Left ventricle myocardium inferior (tissue), 1 donor: ENCODE data around the gene OR2T4. TPM values are rescaled to one million over a fixed set of nuclear protein-coding genes. Genes with fewer than 3 reads are reported as not detected.

Source experiments
- DNase-seq: peaks from one replicate; pipeline ENCODE4 v3.0.0-alpha.2; 2020
- H3K27ac ChIP-seq: fragments of 200-600 bp; replicated peaks from 2 replicates; pipeline ENCODE4 v1.8.0; 2021
- H3K27me3 ChIP-seq: fragments of 200-600 bp; 2 replicates; pipeline ENCODE4 v1.8.0; 2021; ENCODE audit warnings: low read depth
- H3K36me3 ChIP-seq: fragments of 200-600 bp; 2 replicates; pipeline ENCODE4 v1.8.0; 2021
- H3K4me1 ChIP-seq: fragments of 200-600 bp; 2 replicates; pipeline ENCODE4 v1.8.0; 2021
- H3K4me3 ChIP-seq: fragments of 200-600 bp; 2 replicates; pipeline ENCODE4 v1.8.0; 2021; ENCODE audit warnings: mild to moderate bottlenecking, moderate library complexity
- H3K9me3 ChIP-seq: fragments of 200-600 bp; replicated peaks from 2 replicates; pipeline ENCODE4 v1.8.0; 2021
- intact Hi-C: fragments of 100-400 bp; cut with micrococcal nuclease; formaldehyde crosslinking; loops from one replicate; pipeline ENCODE4 v1.11.0; 2022
- long read RNA-seq: library from polyadenylated mRNA; unstranded; transcript quantifications from one replicate; pipeline ENCODE4 v2.0.0, GENCODE V29; 2021
- total RNA-seq: library from RNA; stranded (reverse); fragmentation: NEBNext Ultra II Directional; extraction: Animal tissue kit (Norgen Biotek cat#: 25700); gene quantifications from one replicate; pipeline ENCODE4 v1.2.1, GENCODE V29; 2021
- TF ChIP-seq, protein P1 (sequence below): fragments of 200-600 bp; IDR thresholded peaks from 2 replicates; pipeline ENCODE4 v1.8.0; 2021; ENCODE audit warnings: antibody characterized with exemption, mild to moderate bottlenecking, borderline replicate concordance
- donor health status: DM: no; HTN: yes; CAD: no; lungs with severe emphysema.

OR2T4 gene, protein sequence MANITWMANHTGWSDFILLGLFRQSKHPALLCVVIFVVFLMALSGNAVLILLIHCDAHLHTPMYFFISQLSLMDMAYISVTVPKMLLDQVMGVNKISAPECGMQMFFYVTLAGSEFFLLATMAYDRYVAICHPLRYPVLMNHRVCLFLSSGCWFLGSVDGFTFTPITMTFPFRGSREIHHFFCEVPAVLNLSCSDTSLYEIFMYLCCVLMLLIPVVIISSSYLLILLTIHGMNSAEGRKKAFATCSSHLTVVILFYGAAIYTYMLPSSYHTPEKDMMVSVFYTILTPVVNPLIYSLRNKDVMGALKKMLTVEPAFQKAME
- not detected for total RNA-seq
- long read RNA-seq = 0 reads

DNA sequence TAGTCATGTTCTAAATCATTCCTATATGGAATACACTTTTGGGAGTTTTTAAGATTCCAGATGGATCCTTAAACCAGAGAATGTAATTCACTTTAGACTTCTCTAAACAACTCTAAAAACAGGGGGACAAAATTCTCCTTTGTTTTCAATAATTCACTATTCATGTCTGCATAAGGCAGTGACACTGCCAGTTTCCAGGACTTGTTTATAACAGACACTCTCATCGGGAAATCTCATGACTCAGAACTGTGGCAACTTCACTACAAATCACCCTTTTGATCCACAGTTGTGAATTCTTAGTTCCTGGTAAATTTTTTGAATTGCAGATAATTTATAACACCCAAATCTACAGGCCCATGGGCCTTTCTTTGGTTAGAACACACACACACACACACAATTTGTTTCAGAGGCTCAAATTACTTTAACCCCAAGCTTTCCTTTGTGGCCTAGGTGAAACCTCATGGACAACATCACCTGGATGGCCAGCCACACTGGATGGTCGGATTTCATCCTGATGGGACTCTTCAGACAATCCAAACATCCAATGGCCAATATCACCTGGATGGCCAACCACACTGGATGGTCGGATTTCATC lies at the start of gene OR2T4:
Gene OR2T4, plus strand, starts transcription at position 545 of the 595 bp plus-strand sequence. Its CDS starts 0 bp downstream, at position 545.
- no peaks in the 10 kb centered on the region for H3K4me1 ChIP-seq
- H3K36me3 ChIP-seq = no peaks in the 10 kb centered on the region
- intact Hi-C loops = no loop called here
- no peak within 1 kb of the TSS for H3K4me3 ChIP-seq
- DNase-seq = no peak
- no peaks in the 10 kb centered on the region for H3K27me3 ChIP-seq
- peaks cover 14% of the 10 kb centered on the region for H3K9me3 ChIP-seq
- no peak within 1 kb of the TSS for H3K27ac ChIP-seq
- TF ChIP-seq, protein P1, sequence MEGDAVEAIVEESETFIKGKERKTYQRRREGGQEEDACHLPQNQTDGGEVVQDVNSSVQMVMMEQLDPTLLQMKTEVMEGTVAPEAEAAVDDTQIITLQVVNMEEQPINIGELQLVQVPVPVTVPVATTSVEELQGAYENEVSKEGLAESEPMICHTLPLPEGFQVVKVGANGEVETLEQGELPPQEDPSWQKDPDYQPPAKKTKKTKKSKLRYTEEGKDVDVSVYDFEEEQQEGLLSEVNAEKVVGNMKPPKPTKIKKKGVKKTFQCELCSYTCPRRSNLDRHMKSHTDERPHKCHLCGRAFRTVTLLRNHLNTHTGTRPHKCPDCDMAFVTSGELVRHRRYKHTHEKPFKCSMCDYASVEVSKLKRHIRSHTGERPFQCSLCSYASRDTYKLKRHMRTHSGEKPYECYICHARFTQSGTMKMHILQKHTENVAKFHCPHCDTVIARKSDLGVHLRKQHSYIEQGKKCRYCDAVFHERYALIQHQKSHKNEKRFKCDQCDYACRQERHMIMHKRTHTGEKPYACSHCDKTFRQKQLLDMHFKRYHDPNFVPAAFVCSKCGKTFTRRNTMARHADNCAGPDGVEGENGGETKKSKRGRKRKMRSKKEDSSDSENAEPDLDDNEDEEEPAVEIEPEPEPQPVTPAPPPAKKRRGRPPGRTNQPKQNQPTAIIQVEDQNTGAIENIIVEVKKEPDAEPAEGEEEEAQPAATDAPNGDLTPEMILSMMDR = no peak

DNA sequence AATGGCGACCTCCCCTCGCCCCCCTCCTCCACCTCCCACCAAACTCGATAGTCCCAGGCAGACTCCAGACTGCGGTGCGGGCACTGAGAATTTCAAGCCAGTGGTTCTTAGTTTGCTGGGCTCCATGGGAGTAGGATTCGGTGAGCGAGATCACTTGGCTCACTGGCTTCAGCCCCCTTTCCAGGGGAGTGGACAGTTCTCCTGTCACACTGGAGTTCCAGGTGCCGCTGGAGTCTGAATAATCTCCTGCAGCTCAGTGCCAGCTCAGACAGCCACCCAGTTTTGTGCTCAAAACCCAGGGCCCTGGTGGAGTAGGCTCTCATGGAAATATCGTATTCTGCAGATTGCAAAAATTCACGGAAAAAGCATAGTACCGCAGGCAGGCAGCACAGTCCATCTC lies 44.7 kb upstream of the OR2T4 start:
- TF ChIP-seq, protein P1 = no peak
- Histone ChIP-seq H3K27ac (no peak overlapping the region), H3K27me3 (no peaks in the 10 kb centered on the region), H3K4me3 (no peak overlapping the region), H3K9me3 (peaks cover 37% of the 10 kb centered on the region), H3K36me3 (no peaks in the 10 kb centered on the region), H3K4me1 (no peaks in the 10 kb centered on the region)
- DNase-seq = no peak
- intact Hi-C loops = no loop called here

DNA sequence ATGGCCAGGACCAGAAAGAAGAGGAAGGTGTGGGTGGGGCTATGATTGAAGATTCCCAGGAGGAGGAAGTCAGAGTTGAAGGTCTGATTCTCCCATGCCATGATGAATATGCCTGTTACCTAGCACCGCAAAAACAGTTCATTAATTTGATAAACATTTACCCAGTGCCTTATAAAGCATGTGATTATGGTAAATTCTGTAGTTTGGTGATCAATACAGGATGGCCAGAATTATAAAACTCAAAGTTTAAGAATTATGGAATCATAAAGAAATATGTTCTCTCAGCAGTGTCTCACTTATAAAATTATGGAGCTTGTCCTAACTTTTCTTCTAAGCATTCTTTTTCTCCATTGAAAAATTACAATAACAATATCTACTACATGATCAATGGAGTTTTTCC lies 37.0 kb upstream of the OR2T4 start, which contains the start of gene OR2M7:
Gene OR2M7, minus strand, starts transcription at position 101 of the 400 bp plus-strand sequence. Its CDS starts 0 bp downstream, at position 101.
- H3K27me3 ChIP-seq = no peaks in the 10 kb centered on the region
- H3K4me1 ChIP-seq = no peaks in the 10 kb centered on the region
- intact Hi-C loops = no loop called here
- DNase-seq = no peak
- peaks cover 17% of the 10 kb centered on the region for H3K9me3 ChIP-seq
- no peak within 1 kb of the TSS for H3K27ac ChIP-seq
- no peaks in the 10 kb centered on the region for H3K36me3 ChIP-seq
- H3K4me3 ChIP-seq = no peak within 1 kb of the TSS
- TF ChIP-seq, protein P1 = no peak

DNA sequence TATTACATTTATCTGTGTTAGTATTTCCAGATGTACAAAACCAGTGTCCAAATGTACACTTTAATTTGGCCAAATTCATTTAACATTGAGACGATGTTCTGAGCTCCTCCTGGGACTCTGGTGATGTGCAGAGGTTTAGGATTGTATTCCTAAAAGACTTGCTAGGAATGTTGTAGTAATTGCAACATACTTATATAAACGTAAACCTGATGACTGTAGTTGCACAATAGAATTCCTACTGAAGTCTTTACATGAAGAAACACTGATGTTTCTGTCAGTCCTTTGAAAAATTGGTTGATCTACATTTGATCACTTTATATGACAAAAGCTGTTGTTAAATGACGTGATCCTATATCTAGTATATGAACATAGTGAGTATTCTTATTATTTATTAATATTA lies 18.0 kb upstream of the OR2T4 start:
- Histone ChIP-seq H3K4me3 (no peak overlapping the region), H3K27me3 (no peaks in the 10 kb centered on the region), H3K36me3 (no peaks in the 10 kb centered on the region), H3K9me3 (no peaks in the 10 kb centered on the region), H3K27ac (no peak overlapping the region), H3K4me1 (no peaks in the 10 kb centered on the region)
- intact Hi-C loops = no loop called here
- no peak for DNase-seq
- TF ChIP-seq, protein P1 = no peak

DNA sequence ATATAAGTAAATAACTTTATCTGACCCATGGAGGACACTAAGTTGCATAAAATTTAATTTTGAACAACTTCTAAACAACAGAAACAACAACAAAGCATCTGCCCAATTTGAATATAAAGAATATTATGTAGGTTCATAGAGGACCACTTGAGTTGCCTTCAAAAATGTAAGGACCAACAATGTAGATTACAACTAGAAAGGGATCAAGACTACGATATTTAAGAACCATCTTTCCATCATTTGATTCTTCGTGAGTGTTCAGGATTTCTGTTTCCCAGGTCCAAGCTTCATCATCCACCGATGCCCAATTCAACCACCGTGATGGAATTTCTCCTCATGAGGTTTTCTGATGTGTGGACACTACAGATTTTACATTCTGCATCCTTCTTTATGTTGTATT lies 13.0 kb upstream of the OR2T4 start, which contains the start of gene OR14C36:
Gene OR14C36, plus strand, starts transcription at position 301 of the 400 bp plus-strand sequence. Its CDS starts 0 bp downstream, at position 301.
- DNase-seq = no peak
- Histone ChIP-seq H3K4me3 (no peak within 1 kb of the TSS), H3K4me1 (no peaks in the 10 kb centered on the region), H3K36me3 (no peaks in the 10 kb centered on the region), H3K27me3 (no peaks in the 10 kb centered on the region), H3K27ac (no peak within 1 kb of the TSS), H3K9me3 (no peaks in the 10 kb centered on the region)
- intact Hi-C loops = no loop called here
- TF ChIP-seq, protein P1 = no peak
